ENCODE measurements around the gene ADGRG6. TPM values are rescaled to one million over a fixed set of nuclear protein-coding genes. Genes with fewer than 3 reads are reported as not detected.

Gene ADGRG6
- total and polyA plus RNA-seq, 10 of the 15 experiments (the other 5 are each of a cell fraction or from before 2014, with no cell fraction given) = 0.01 to 0.24 (median 0.13) TPM; not detected in 7

DNA sequence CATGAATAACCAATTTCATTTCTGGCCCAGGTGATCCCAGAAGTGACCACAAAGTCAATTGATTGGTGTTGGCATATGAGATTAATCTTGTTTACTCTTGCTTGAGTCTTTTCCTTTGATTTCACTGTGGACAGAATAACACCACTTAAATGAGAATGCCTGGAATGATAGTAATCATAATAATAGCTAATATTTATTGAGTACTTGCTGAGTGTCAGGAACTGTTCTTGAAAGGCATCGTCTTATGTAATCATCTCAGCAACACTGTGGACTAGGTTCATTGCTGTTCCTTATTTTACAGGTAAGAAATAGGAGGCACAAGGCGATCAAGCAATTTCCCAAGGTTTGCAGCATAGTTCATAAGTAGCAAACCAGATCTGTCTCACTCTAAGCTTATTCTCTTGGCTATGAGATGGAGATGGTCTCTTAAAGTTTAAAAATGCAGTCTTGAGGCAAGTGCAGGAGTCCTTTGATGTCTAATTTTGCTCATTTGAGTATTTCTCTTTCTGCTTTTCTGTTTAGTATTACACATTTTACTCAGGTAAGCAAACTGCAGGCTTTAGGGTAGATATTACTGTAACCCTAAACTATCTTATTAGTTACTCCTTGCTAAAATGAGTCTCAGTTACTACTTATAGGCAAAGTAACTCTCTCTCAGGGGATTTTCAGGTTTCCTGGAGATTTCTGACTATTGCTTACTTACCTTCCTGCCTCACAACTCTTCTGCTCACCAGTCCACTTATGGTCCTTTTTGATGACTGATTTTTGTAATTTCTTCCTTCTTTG, 6.3 kb downstream of the ADGRG6 start:
- Histone ChIP-seq H3K27ac (ENCODE audit: control insufficient read depth, insufficient read depth) (no peak overlapping the region), H3K4me1 (ENCODE audit: control insufficient read depth, insufficient read depth, low read length) (no peaks in the 10 kb centered on the region), H3K36me3 (ENCODE audit: control insufficient read depth in 2 of 2, insufficient read depth in 2 of 2, low read length in 1 of 2) (no peaks in the 10 kb centered on the region), H3K4me3 (no peak overlapping the region), H3K4me2 (ENCODE audit: control insufficient read depth, insufficient read depth) (no peak overlapping the region), H3K9me3 (replicated peaks; ENCODE audit: control insufficient read depth, insufficient read depth, low read length) (no peaks in the 10 kb centered on the region), H3K9ac (ENCODE audit: control insufficient read depth, insufficient read depth, low read length) (no peak overlapping the region), H4K20me1 (ENCODE audit: control insufficient read depth, insufficient read depth) (no peaks in the 10 kb centered on the region), H3K79me2 (ENCODE audit: control insufficient read depth, insufficient read depth, low read length) (no peaks in the 10 kb centered on the region), H3K27me3 (replicated peaks in 1 of 2; ENCODE audit: control insufficient read depth in 2 of 2, insufficient read depth in 2 of 2, low read length in 1 of 2) (no peaks in the 10 kb centered on the region), H2AFZ (ENCODE audit: control insufficient read depth, low read depth, low read length) (no peak overlapping the region)
- TF ChIP-seq SMAD5 (IDR thresholded peaks at IDR 0.05; ENCODE audit: low read depth) = no peak
- TF ChIP-seq MEF2A (IDR thresholded peaks at IDR 0.05; ENCODE audit: insufficient read depth, low read depth, low read length) = no peak
- no peak for TF ChIP-seq ZNF207 (IDR thresholded peaks at IDR 0.05; ENCODE audit: borderline replicate concordance)
- TF ChIP-seq ATF7 (IDR thresholded peaks at IDR 0.05; ENCODE audit: low read depth) = no peak
- TF ChIP-seq CHD4 (IDR thresholded peaks at IDR 0.05) = no peak
- no peak for TF ChIP-seq IKZF2 (IDR thresholded peaks at IDR 0.05)
- TF ChIP-seq RCOR1 (conservative IDR thresholded peaks at IDR 0.05; ENCODE audit: low read depth, low read length) = no peak
- TF ChIP-seq SMC3 (IDR thresholded peaks at IDR 0.05; ENCODE audit: borderline replicate concordance, low read length) = no peak
- TF ChIP-seq HCFC1 (IDR thresholded peaks at IDR 0.05; ENCODE audit: low read length) = no peak
- TF ChIP-seq JUND (IDR thresholded peaks at IDR 0.05; ENCODE audit: low read depth, low read length) = no peak
- no TSS peak for BruUV-seq (replicated peaks)
- ATAC-seq (no peak), DNase-seq (ENCODE audit: low read depth, low spot score) (no peak), FAIRE-seq (no peak)
- WGBS (ENCODE audit: insufficient coverage, insufficient replicate concordance, low lambda C conversion rate, missing lambda C conversion rate) = 3% methylated on average over 2 of the region's 2 CpGs
- ChIA-PET RAD21 (ENCODE audit: unreplicated experiment) (no interaction called here), SMC1A (ENCODE audit: uncharacterized antibody, unreplicated experiment) (no interaction called here), POLR2A (no interaction called here), CTCF (no interaction called here)
- in situ Hi-C loops (cut with MboI) (no loop called here), intact Hi-C loops (cut with micrococcal nuclease; ENCODE audit: unreplicated experiment) (no loop called here)
